Measurements from ENCODE around the gene FAM174C.

FAM174C gene

DNA sequence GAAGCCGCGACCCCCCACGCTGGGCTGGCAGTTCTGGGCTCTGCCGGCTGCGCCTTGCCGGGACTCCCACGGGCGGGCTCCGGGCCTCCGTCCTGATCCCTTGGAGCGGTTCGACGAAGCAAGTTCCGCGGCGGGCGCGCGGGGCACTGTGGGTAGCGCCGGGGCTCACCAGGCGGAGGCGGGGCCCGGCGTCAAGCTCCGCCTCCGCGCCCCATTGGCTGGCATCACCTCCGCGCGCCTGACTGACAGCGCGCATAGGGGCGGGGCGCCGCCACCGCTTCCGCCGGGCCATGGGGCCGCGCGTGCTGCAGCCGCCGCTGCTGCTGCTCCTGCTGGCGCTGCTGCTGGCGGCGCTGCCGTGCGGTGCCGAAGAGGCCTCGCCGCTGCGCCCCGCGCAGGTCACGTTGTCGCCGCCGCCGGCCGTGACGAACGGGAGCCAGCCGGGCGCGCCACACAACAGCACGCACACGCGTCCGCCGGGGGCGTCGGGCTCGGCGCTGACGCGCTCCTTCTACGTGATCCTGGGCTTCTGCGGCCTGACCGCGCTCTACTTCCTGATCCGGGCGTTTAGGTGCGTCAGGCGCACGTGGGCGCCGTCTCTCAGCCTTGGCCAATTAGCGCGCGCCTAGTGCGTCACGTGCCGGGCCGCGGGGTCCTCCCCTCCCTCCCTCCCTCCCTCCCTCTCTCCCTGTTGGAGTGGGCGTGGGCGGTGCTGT lies at the start of gene FAM174C:
TSS of gene FAM174C (plus strand) at position 271 of the 716 bp plus-strand sequence. CDS start at position 291, 20 bp downstream.
- DNase-seq (ENCODE audit: low read depth, low spot score): peak; percentile 84

GRCh38 chr19:1226227-1226518 lies 49.2 kb upstream of the FAM174C start:
- DNase-seq (ENCODE audit: low read depth, low spot score): no peak

DNA sequence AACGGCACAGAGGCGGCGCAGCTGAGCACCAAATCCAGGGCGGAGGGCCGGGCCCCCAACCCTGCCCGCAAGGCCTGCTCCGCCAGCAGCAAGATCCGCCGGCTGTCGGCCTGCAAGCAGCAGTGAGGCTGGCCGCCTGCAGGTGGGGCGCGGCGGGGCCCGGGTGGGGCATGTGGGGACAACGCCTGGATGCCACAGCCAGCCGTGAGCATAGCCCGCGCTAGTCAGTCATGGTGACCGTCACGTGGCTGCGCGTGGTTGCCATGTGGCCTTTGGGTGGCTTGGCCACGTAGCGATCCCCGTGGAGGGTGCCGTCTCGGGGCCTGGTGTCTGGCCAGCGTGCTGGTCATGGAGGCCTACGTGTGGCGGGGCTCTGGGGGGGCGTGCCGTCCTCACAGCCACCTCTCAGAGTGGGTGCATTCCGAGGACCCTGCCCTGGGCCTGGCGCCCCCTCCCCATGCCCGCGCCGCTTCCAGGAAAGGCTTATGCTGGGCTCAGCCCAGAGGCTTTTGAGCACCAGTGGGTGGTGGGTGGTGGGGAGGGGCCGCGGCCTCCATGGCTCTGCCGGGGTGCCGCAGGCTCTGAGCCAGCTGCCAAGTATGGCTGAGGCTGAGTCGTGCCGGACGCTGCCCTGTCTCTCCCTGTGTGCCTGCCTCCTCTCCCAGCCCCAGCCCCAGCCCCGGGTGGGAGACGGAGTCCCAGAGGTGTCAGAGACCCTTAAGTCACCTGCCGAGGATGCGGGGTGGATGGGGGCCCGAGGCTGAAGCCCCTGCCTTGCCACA lies 48.6 kb upstream of the FAM174C start:
- no peak for DNase-seq (ENCODE audit: low read depth, low spot score)

DNA sequence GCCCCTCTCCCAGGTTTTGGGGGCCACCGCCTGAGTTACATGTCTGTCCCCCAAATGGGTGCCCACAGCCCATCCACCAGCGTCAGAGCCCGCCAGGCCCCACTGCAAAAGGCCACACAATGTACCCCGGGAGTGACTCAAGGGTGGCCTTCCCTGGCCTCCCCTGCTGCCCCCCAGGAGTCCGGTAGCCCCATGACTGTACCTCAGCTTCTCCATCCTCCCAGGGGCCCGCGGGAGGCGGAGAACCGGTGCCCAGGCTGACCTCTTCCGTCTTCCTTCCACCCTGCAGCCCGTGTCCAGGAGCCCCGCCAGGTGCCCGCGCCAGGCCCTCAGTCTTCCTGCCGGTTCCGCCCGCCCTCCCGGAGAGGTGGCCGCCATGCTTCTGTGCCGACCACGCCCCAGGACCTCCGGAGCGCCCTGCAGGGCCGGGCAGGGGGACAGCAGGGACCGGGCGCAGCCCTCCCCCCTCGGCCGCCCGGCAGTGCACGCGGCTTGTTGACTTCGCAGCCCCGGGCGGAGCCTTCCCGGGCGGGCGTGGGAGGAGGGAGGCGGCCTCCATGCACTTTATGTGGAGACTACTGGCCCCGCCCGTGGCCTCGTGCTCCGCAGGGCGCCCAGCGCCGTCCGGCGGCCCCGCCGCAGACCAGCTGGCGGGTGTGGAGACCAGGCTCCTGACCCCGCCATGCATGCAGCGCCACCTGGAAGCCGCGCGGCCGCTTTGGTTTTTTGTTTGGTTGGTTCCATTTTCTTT lies 47.9 kb upstream of the FAM174C start:
- no peak for DNase-seq (ENCODE audit: low read depth, low spot score)

DNA sequence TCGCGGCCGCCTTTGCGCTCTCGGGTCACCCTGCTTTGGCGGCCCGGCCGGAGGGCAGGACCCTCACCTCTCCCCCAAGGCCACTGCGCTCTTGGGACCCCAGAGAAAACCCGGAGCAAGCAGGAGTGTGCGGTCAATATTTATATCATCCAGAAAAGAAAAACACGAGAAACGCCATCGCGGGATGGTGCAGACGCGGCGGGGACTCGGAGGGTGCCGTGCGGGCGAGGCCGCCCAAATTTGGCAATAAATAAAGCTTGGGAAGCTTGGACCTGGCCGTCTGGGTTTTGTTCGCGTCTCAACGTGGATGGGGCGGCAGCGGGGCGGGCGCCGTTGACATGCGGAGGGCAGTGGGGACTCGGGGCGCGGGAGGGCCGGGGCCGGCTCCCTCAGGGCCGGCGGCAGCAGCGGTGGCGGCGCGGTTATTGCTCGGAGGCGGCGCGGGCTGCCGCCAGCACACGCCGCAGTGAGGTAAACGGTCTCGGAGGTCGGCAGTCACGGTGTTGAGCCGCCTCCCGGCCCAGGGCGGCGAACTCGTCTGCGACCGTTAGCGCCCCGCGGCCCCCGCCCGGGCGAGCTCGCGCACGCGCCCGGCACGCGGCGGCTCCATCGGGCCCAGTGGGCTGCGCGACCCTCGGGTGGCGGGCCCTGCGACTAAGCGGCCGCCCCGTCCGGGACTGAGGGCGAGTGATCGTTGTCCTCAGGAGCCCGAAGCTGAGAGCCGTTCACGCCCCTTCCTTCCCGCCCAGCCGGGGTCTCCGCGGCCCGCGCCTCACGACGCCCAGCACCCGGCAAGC lies 47.0 kb upstream of the FAM174C start:
- no peak for DNase-seq (ENCODE audit: low read depth, low spot score)

- no peak for DNase-seq (ENCODE audit: low read depth, low spot score)
Measured at GRCh38 chr19:1229056-1229923, 46.0 kb upstream of the FAM174C start.

GRCh38 chr19:1229924-1230782 lies 45.2 kb upstream of the FAM174C start:
- no peak for DNase-seq (ENCODE audit: low read depth, low spot score)

GRCh38 chr19:1230783-1231489 lies 44.4 kb upstream of the FAM174C start:
- no peak for DNase-seq (ENCODE audit: low read depth, low spot score)

- no peak for DNase-seq (ENCODE audit: low read depth, low spot score)
Measured at GRCh38 chr19:1231729-1232637, 43.3 kb upstream of the FAM174C start.

- DNase-seq (ENCODE audit: low read depth, low spot score): no peak
Measured at GRCh38 chr19:1232652-1233072, 42.7 kb upstream of the FAM174C start.

GRCh38 chr19:1233115-1233667 lies 42.1 kb upstream of the FAM174C start:
- no peak for DNase-seq (ENCODE audit: low read depth, low spot score)

DNA sequence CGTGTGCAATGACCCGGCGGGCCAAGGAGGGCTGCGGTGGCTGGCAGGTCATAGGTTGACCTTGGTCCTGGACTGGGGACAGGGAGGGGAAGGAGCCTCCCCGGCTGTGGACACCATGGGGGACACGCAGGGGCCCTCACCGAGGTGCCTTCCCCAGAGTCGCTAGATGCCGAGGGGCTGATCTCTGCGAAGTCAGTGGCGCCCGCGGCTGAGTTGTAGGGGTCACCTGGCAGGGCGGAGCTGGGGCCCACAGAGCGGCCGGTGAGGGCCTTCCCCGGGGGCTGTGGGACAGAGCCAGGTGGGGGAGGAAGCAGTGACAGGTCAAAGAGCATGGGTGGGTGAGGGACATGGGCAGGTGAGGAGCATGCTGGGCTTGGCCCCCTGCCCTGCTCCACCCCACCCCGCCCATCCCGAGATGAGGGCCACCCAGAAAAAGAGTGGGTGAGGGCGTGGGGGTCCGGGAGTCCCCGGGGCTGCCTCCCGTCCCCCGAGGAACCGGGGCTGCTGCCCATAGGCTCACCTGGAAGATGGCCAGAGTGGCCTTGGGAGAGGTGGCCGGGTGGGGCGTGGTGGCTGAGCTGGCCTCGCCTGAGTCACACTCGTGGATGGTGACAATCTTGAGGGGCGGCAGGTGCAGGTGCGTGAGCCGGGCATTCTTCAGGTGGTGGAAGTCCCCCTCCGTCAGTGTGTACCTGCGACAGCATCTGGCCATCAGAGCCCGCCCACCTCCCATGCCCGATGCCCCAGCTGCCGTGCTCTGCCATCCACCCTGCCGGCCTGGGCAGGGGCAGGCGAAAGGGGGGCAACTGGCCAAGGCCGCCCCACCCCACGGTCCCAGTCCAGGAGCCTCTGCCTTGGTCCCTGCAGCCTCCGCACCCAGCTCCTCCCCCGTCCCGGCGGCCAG lies 41.0 kb upstream of the FAM174C start:
- no peak for DNase-seq (ENCODE audit: low read depth, low spot score)

GRCh38 chr19:1234955-1235380 lies 40.4 kb upstream of the FAM174C start:
- DNase-seq (ENCODE audit: low read depth, low spot score): no peak

GRCh38 chr19:1235625-1236538 lies 39.4 kb upstream of the FAM174C start:
- DNase-seq (ENCODE audit: low read depth, low spot score): no peak

GRCh38 chr19:1236576-1236975 lies 38.8 kb upstream of the FAM174C start:
- DNase-seq (ENCODE audit: low read depth, low spot score): no peak

Data from activated naive CD8-positive, alpha-beta T cell treated with anti-CD3 and anti-CD28 coated beads, Interleukin-2, amount 50 U/mL, for 16 hours (primary cell).